ENCODE data around the gene CTPS2.

DNA sequence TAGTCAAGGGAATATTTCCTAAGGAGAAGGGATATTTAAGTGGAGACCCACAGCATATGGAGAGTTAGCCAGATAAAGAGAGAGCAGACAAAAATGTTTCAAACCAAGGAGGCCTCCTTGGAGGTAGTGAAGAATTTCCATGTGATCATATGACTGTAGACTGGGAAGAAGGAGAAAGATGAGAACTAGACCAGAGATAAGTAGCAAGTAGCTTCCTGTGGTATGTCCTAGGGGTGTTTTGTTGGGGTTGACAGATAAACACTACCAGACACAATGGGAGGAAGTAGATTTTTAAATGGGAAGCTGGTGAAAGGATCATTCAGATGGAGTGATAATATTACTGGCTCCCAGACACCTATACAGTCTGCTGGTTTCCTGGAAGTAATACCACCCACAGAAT is 20.5 kb upstream of the CTPS2 start:
- no peak for TF ChIP-seq EZH2 (IDR thresholded peaks at IDR 0.05; ENCODE audit: insufficient read depth, low read length)
- TF ChIP-seq, protein P1, sequence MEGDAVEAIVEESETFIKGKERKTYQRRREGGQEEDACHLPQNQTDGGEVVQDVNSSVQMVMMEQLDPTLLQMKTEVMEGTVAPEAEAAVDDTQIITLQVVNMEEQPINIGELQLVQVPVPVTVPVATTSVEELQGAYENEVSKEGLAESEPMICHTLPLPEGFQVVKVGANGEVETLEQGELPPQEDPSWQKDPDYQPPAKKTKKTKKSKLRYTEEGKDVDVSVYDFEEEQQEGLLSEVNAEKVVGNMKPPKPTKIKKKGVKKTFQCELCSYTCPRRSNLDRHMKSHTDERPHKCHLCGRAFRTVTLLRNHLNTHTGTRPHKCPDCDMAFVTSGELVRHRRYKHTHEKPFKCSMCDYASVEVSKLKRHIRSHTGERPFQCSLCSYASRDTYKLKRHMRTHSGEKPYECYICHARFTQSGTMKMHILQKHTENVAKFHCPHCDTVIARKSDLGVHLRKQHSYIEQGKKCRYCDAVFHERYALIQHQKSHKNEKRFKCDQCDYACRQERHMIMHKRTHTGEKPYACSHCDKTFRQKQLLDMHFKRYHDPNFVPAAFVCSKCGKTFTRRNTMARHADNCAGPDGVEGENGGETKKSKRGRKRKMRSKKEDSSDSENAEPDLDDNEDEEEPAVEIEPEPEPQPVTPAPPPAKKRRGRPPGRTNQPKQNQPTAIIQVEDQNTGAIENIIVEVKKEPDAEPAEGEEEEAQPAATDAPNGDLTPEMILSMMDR (IDR thresholded peaks at IDR 0.05; ENCODE audit: insufficient read depth, low read depth, low read length): no peak
